HG03196 (cell line): ENCODE data around the gene MAD1L1.
A peak's percentile ranks its signal among the peaks of the same experiment; 100 is the strongest.

Experiments
- ATAC-seq: cut with Tn5 transposase; IDR thresholded peaks from one replicate; pipeline ENCODE4 v1.9.1; 2021; ENCODE audit not compliant: unreplicated experiment

The MAD1L1 gene

DNA sequence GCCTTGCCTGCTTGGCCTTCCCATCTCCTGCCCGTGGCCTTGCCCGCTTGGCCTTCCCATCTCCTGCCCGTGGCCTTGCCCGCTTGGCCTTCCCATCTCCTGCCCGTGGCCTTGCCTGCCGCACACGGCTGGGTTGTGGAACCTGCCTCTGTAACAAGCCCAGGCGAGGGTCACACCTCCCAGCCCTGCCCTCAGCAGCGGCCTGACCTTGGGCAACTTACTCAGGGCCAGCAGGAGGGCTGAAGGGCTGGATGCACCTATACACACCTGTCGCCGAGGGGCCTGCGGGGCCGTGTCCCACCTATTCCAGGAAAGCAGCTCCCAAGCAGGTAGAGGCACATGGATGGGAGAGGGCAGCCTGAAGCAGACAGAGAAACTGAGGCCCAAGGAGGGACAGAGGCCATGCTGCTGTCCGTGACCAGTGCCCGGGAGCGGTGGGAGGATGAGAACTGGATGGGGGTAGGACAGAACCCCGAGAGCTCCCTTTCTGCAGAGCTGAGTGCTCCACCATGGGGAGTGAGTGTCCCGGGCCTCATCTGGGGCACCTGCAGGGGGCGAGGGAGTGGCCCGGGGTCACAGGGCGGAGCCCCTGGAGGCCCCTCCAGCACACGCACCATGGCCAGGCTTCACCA is 285.0 kb downstream of the MAD1L1 start:
- no peak for ATAC-seq

DNA sequence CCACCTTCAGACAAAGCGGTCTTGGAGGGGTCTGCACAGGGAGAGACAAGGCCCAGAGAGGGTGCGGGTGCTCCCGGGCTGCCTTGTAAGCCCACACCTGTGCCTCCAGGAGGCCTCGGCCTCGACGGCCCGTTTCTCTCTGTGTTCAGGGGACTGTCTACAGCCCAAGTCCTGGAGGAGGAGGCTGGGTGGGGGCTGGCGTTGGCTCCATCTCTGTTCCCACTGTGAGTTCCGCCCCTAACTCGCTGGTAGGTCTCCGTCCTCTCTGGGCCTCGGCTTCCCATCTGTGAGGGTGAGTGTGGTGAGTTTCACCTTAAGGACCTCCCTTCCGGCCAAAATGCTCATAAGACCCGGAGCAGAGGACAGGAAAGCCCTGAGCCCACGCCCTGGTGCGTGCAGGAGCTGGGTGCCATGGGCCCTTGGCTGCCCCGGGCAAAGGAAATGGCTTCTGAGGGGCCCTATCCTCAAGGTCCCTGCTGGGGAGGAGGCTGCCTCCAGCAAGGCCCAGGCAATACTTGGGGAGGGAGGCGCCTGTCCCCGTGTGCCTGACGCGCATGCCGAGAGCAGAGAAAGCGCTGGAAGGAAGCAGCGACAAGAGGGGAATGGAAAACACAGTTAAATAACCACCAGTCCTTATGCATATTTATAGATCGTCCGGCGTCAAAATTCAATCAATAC is 285.8 kb downstream of the MAD1L1 start:
- ATAC-seq: no peak

DNA sequence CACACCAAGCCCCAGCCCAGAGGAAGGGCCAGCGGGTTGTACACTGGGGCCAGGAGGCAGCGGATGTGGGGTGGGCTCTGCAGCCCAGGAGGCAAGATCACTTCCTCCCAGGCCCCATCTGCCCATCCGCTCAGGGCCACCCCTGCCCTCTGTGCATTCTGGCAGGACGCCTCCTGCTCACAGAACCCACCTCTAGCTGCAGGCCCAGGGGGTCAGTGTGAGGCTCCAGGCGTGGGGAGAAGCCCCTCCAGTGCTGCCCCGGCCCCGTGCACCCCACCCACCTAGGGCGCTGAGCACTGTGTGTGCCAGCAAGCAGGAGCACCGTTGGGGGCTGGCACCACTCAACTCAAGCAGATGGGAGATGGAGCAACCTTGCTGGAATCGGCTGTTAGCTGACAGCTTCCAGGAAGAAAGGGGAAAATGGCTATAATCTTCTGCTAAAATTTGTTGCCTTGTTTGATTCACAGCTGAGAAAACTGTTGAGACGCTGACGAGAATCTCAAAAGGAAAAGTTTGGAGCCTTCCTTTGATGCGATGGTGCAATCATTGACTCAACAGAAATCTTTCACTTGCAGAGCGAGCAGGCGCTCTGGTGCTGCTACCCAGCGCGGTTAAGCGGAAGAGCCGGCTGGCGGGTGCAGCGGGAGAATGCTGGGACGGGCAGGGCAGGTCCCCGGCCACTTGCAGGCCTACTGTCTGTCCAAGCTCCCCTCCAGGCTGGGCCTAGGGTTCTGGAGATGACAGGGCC is 286.5 kb downstream of the MAD1L1 start:
- ATAC-seq: no peak

DNA sequence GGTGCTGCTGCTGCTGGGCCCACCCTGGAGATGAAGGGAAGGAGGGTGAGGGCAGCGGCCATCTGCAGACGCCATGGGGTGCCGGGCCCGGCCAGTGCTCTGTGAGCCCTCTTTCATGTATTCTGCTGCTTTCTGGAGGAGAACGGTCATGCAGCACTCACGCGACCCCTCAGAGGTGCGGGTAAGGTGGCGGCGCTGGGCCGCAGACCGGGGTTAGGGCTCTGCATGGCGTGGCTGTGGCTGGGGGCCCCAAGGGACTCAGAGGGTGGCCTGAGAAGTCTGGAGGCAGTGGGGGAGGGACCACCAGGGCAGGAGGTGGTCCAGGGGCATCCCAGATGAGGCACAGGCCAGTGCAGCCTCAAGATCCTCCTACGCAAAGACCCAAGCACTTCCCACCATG is 287.2 kb downstream of the MAD1L1 start:
- no peak for ATAC-seq

GRCh38 chr7:1944619-1945210 is 288.0 kb downstream of the MAD1L1 start:
- ATAC-seq: no peak

DNA sequence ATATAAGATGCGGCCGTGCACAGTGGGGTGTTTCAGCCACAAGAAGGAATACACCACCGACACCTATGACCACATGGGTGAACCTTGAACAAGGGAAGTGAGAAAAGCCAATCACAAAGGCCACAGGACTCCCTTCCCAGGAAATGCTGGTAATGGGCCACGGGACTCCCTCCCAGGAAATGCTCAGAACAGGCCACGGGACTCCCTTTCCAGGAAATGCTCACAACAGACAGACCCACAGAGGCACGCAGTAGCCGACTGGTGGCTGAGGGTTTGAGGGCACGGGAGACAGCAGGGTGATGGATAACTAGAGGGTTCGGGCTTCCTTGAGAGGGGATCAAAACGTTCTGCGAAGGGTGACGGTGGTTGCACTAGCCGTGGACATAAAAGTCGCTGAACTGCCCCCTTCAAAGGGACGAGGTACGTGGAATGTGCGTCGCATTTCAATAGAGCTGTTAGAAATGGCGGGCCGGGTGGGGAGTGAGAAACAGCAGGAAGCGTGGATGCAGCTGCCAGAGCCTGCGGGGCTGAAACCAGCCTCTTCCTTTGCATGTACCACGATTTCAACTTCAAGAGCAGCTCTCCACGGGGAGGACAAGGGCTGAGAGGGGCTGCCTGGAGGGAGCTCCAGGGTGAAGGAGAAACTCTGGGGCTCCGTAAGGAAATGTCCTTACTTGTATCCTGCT is 288.7 kb downstream of the MAD1L1 start:
- ATAC-seq: no peak

DNA sequence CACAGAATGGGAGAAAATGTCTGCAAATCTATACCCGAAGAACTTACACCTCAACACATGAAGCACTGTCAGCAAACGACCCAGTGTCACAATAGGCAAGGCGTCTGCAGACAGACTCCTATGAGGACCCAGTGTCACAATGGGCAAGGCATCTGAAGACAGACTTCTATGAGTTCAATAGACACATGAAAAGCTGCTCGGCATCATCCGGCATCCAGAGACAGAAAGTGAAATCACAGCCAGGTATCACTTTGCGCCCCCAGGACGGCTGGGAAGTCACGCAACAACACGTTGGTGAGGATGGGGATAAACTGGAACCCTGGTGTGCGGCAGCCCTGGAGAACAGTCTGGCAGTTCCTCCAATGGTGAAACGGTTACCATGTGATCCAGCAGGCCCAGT is 289.4 kb downstream of the MAD1L1 start:
- ATAC-seq: no peak

DNA sequence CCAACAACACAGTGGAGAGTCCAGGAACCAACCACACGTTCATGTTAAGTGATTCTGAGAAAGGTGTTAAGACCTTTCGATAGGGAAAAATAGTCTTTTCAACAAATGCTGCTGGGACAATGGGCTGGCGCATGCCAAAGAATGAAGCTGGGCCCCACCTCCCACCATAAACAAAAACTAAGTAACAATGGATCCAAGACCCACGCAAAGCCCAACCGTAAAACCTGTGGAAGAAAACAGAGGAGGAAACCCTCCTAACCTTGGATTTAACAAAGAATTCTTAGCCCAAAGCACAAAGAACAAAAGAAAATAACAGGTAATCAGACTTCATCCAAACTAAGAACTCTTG is 289.8 kb downstream of the MAD1L1 start:
- ATAC-seq: no peak

GRCh38 chr7:1942243-1942940 is 290.4 kb downstream of the MAD1L1 start:
- ATAC-seq: no peak

GRCh38 chr7:1941464-1942242 is 291.1 kb downstream of the MAD1L1 start:
- ATAC-seq: no peak

GRCh38 chr7:1940863-1941262 is 291.9 kb downstream of the MAD1L1 start:
- ATAC-seq: peak; percentile 15

GRCh38 chr7:1940402-1940786 is 292.4 kb downstream of the MAD1L1 start:
- peak; percentile 86 for ATAC-seq

DNA sequence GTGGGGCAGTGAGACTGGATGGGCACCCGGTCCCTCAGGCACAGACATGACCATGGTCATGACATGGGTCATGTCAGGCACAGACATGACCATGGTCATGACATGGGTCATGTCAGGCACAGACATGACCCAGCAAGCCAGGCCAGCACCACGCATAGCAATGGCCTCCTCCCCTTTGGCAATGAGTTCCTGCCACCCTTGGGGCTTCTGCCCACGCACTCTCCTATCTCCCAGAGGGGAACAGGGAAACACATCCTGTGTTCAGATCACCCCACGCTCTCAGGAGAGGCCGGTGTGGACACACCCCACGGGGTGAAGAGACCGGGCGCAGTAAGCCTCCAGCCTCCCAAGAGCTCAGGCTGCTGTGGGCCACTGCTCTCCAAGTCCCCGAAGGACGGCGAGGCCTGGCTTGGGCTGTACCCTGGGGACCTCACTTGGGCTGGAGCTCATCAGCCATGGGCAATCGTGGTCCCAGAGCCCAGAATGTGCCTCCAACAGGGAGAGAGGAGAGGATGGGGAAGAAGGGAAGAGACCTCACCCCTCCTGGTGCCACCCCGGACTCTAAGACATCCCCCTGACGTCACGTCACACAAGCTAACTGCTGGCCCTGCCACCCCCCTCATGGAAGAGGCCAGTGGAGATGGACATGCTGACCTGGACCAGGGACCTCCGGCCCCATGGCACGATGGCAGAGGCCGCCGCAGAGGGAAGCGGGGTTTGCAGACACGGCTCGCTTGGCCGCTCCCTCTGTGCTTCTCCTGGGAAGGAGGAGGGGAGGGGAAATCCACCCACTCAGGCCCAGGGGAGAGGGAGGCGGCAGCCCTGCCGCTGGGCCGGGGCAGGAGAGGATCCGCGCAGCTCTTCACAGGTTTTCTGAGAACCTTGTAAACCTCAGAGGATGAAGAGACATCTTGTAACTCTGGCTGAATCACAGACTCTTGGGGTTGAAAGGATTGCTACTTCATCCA is 293.0 kb downstream of the MAD1L1 start:
- peak; percentile 17 for ATAC-seq

GRCh38 chr7:1938788-1939433 is 293.8 kb downstream of the MAD1L1 start:
- no peak for ATAC-seq

GRCh38 chr7:1937252-1937605 is 295.5 kb downstream of the MAD1L1 start:
- ATAC-seq: no peak

DNA sequence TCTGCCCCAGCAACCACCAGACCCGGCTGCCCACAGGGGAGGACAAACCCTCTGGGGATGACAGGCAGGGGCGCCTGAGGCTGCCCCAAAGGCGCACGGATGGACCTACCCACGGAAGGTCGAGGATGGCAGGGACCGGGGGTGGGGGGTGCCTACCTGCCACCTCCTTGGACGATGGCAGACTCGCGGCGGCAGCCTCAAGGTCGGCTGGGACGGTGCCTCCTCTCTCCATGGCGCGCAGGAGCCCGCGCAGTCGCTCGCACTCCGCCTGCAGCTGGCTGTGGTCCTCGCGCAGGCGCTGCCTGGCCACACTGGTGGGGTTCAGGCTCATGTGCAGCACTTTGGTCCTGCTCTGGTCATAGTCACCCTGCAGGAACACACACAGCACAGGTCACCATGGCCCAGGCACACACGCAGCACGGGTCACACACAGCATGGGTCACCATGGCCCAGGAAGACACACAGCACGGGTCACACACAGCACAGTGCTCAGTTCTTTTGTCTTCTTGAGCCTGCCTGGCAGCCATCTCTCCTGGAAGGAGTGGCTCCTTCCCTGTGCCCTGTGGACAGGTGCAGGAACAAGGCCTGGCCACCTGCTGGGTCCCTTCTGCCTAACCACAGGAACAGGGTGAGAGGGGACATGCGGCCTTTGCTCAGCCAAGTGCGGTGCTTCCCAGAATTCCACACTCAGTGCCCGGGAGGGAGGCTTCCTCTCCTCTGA is 296.1 kb downstream of the MAD1L1 start:
- ATAC-seq: no peak

- ATAC-seq: no peak
Observed at GRCh38 chr7:1936006-1936310, 296.8 kb downstream of the MAD1L1 start.
